K562 (cell line): ENCODE data around the gene BNIP3. TPM values are rescaled to one million over a fixed set of nuclear protein-coding genes. Genes with fewer than 3 reads are reported as not detected.

Experiments
- ATAC-seq: fragments of 200-7000 bp; cut with Tn5 transposase; 3 replicates; pipeline ENCODE4 v1.9.1; 2020; ENCODE audit warnings: moderate library complexity
- BruUV-seq: library from RNA; stranded (reverse); fragments of 400-500 nt; replicated peaks from 2 replicates; lab custom pipeline; 2021; lab: Mats Ljungman, UMichigan
- CTCF ChIA-PET: fragments of 300-600 bp; formaldehyde crosslinking; extraction: SDS; loops from one replicate; lab custom pipeline; 2021; ENCODE audit warnings: low intra/inter-chr PET ratio; lab: Yijun Ruan, JAX
- POLR2A ChIA-PET: fragments of 300-600, 350-650 bp; sonication (Branson Sonifier 250); formaldehyde crosslinking; extraction: SDS; loops from one replicate; lab custom pipeline; 2021; ENCODE audit warnings: antibody characterized with exemption, inconsistent platforms; lab: Yijun Ruan, JAX
- DNase-seq, 4 experiments: peaks; one replicate each; pipeline versions ENCODE4 v3.0.0 to v3.0.0-alpha.2; 2011 to 2018; ENCODE audit warnings: low spot score in 3 of 4, mixed read lengths in 3 of 4; ENCODE audit errors: extremely low read depth in 1 of 4
- FAIRE-seq: peaks from 2 replicates; lab custom pipeline; 2011; peaks lifted over from hg19 to GRCh38; lab: Jason Lieb, UNC
- H2AFZ ChIP-seq: 2 replicates; pipeline ENCODE4 v1.6.0; 2011; ENCODE audit warnings: low read depth, low read length, control low read depth, inconsistent platforms
- H3K27ac ChIP-seq: fragments of 200-600 bp; 3 replicates; pipeline ENCODE4 v1.8.0; 2011; ENCODE audit warnings: low read depth, mild to moderate bottlenecking, control low read depth, inconsistent platforms, low read length, moderate library complexity, mixed read lengths; ENCODE audit errors: extremely low read depth
- H3K27me3 ChIP-seq, 2 experiments: fragments of 300-600 bp in 1 of 2; 2 replicates in 1 of 2; 3 replicates in 1 of 2; pipeline versions ENCODE4 v1.6.0 to v1.8.0; 2011; ENCODE audit warnings: inconsistent platforms in 2 of 2, low read length in 2 of 2, mild to moderate bottlenecking in 1 of 2, mixed read lengths in 1 of 2, moderate library complexity in 1 of 2; ENCODE audit not compliant: control insufficient read depth in 2 of 2, insufficient read depth in 2 of 2
- H3K36me3 ChIP-seq: fragments of 300-600 bp; 3 replicates; pipeline ENCODE4 v1.8.0; 2011; ENCODE audit warnings: mild to moderate bottlenecking, low read length, inconsistent platforms; ENCODE audit not compliant: control insufficient read depth, insufficient read depth
- H3K4me1 ChIP-seq, 2 experiments: fragments of 200-600 bp in 1 of 2; replicated peaks in 1 of 2; 2 replicates in 1 of 2; 3 replicates in 1 of 2; pipeline versions ENCODE4 v1.5.1 to v1.8.0; 2011; ENCODE audit warnings: inconsistent platforms in 2 of 2, low read length in 2 of 2, mild to moderate bottlenecking in 1 of 2, mixed read lengths in 1 of 2, moderate library complexity in 1 of 2; ENCODE audit not compliant: control insufficient read depth in 2 of 2, insufficient read depth in 2 of 2
- H3K4me2 ChIP-seq: 2 replicates; pipeline ENCODE4 v1.6.1; 2011; ENCODE audit warnings: low read length, control low read depth, inconsistent platforms, mixed read lengths; ENCODE audit not compliant: insufficient read depth
- H3K4me3 ChIP-seq: fragments of 200-600 bp; sonication (generic), shearing (Covaris generic); 2 replicates; pipeline ENCODE4 v1.5.1; 2016; ENCODE audit warnings: control low read depth, inconsistent platforms
- H3K79me2 ChIP-seq: fragments of 200-600 bp; 3 replicates; pipeline ENCODE4 v1.8.0; 2011; ENCODE audit warnings: low read length, inconsistent platforms; ENCODE audit not compliant: control insufficient read depth, insufficient read depth
- H3K9ac ChIP-seq, 2 experiments: 2 replicates each; pipeline versions ENCODE4 v1.6.0 to v1.6.1; 2011; ENCODE audit warnings: low read depth in 2 of 2, low read length in 2 of 2, control low read depth in 1 of 2, inconsistent platforms in 1 of 2, mild to moderate bottlenecking in 1 of 2, mixed read lengths in 1 of 2; ENCODE audit not compliant: insufficient read depth in 1 of 2
- H3K9me1 ChIP-seq: one replicate; pipeline ENCODE4 v1.6.0; 2011; ENCODE audit warnings: inconsistent platforms, mild to moderate bottlenecking, low read length, moderate library complexity; ENCODE audit not compliant: control insufficient read depth, insufficient read depth
- H3K9me3 ChIP-seq: replicated peaks from 2 replicates; pipeline ENCODE4 v1.5.1; 2011; ENCODE audit warnings: low read depth, low read length, inconsistent platforms; ENCODE audit not compliant: control insufficient read depth, insufficient read depth
- H4K20me1 ChIP-seq: replicated peaks from 2 replicates; pipeline ENCODE4 v1.6.1; 2011; ENCODE audit warnings: low read length, inconsistent platforms, mixed read lengths; ENCODE audit not compliant: control insufficient read depth, insufficient read depth
- C11orf30 ChIP-seq: fragments of 450-650 bp; IDR thresholded peaks from 2 replicates; pipeline ENCODE4 v1.6.1; 2016; ENCODE audit warnings: low read depth, mild to moderate bottlenecking
- HMGN3 ChIP-seq: IDR thresholded peaks from 2 replicates; pipeline ENCODE4 v1.6.1; 2011; ENCODE audit warnings: borderline replicate concordance, low read depth, mild to moderate bottlenecking, mixed read lengths, low read length; ENCODE audit not compliant: insufficient read length; ENCODE audit errors: extremely low read depth
- IRF1 ChIP-seq: sonication (generic); formaldehyde crosslinking; IDR thresholded peaks from 2 replicates; pipeline ENCODE4 v1.8.0; 2022; ENCODE audit warnings: missing genetic modification reagents, mild to moderate bottlenecking, borderline replicate concordance
- MAFG ChIP-seq: fragments of 450-650 bp; conservative IDR thresholded peaks from 2 replicates; pipeline ENCODE4 v1.6.1; 2016; ENCODE audit warnings: missing genetic modification characterization, missing compliant biosample characterization
- MAFK ChIP-seq: IDR thresholded peaks from 2 replicates; pipeline ENCODE4 v1.6.1; 2011; ENCODE audit warnings: low read length, improper control_type of control experiment
- MCM3 ChIP-seq: fragments of 450-650 bp; IDR thresholded peaks from 2 replicates; pipeline ENCODE4 v1.6.1; 2016
- NFATC3 ChIP-seq: fragments of 450-650 bp; IDR thresholded peaks from 2 replicates; pipeline ENCODE4 v1.6.1; 2017; ENCODE audit warnings: mild to moderate bottlenecking
- PRDM10 ChIP-seq: fragments of 450-650 bp; IDR thresholded peaks from 2 replicates; pipeline ENCODE4 v1.6.1; 2018; ENCODE audit not compliant: partially characterized antibody
- PYGO2 ChIP-seq: fragments of 450-650 bp; IDR thresholded peaks from 2 replicates; pipeline ENCODE4 v1.6.1; 2016; ENCODE audit warnings: mild to moderate bottlenecking, missing genetic modification characterization, moderate library complexity, missing compliant biosample characterization
- RBM39 ChIP-seq: fragments of 200-400 bp; formaldehyde crosslinking; optimal IDR thresholded peaks from 2 replicates; pipeline ENCODE3; 2018; ENCODE audit warnings: low read depth, low read length
- RCOR1 ChIP-seq, 2 experiments: IDR thresholded peaks; 2 replicates each; pipeline ENCODE4 v1.6.1; 2012; ENCODE audit warnings: low read depth in 2 of 2, low read length in 2 of 2, borderline replicate concordance in 1 of 2, improper control_type of control experiment in 1 of 2
- SRSF9 ChIP-seq: fragments of 200-400 bp; formaldehyde crosslinking; IDR thresholded peaks from 2 replicates; pipeline ENCODE4 v1.6.1; 2017; ENCODE audit warnings: low read depth, low read length, borderline replicate concordance
- YBX1 ChIP-seq: fragments of 450-650 bp; IDR thresholded peaks from 2 replicates; pipeline ENCODE4 v1.7.1; 2016; ENCODE audit warnings: mild to moderate bottlenecking
- ZNF316 ChIP-seq: fragments of 450-650 bp; IDR thresholded peaks from 2 replicates; pipeline ENCODE4 v1.6.1; 2016
- ZNF449 ChIP-seq: fragments of 250-450 bp; sonication (Bioruptor Pico); IDR thresholded peaks from 2 replicates; pipeline ENCODE4 v1.8.0; 2022; ENCODE audit warnings: moderate library complexity, mild to moderate bottlenecking, inconsistent platforms
- WGBS: fragments of 100-300 bp; shearing (Covaris generic); methylation state at CpG from one replicate; pipeline ENCODE4 v1.1.6; 2016; ENCODE audit warnings: low coverage, mixed read lengths; ENCODE audit not compliant: insufficient coverage; ENCODE audit errors: missing lambda C conversion rate; 5-methylcytosine and 5-hydroxymethylcytosine counted together
- in situ Hi-C: fragments of 300-500 bp; cut with MboI; formaldehyde crosslinking; loops from 4 replicates; pipeline ENCODE4 v1.15.0; 2018; ENCODE audit warnings: inconsistent platforms, mixed read lengths
- intact Hi-C: fragments of 100-400 bp; cut with micrococcal nuclease; formaldehyde crosslinking; loops from 2 replicates; pipeline ENCODE4 v1.14.2; 2022
- polyA plus RNA-seq, 8 experiments: library from polyadenylated mRNA; depleted of rRNA in 4 of 8; stranded (reverse) in 5 of 8; unstranded in 3 of 8; fragments of >200 nt; fragmentation: Nextera tagmentation in 2 of 8; fragmentation: Illumina TruSeq in 1 of 8; extraction: Ambion mirVana in 2 of 8; extraction: Trizol in 1 of 8; gene quantifications; 2 replicates each; pipeline versions ENCODE4 v1.2.1 to v1.2.3, GENCODE V29; 2011 to 2014; ENCODE audit warnings: inconsistent platforms in 1 of 8, missing spikeins in 1 of 8
- total RNA-seq, 7 experiments: library from RNA; depleted of rRNA in 6 of 7; stranded (reverse); fragments of >200 nt in 6 of 7; fragmentation: Illumina TruSeq in 2 of 7; extraction: Trizol in 2 of 7; gene quantifications; 2 replicates each; pipeline versions ENCODE4 v1.2.1 to v1.2.3, GENCODE V29; 2011 to 2021; ENCODE audit warnings: low replicate concordance in 1 of 7

Gene BNIP3
- total and polyA plus RNA-seq, 9 of the 15 experiments (the other 6 are each of a cell fraction or from before 2014, with no cell fraction given) = 9.2 to 119 (median 42.2) TPM

- peak overlapping the region; percentile 60; the same call in 2 of the 3 replicates for H3K27ac ChIP-seq
- FAIRE-seq = peak; percentile 81
- BruUV-seq = no TSS peak
- H2AFZ ChIP-seq = no peak overlapping the region
- in situ Hi-C loops (no loop called here), intact Hi-C loops (no loop called here)
- peaks cover 4% of the 10 kb centered on the region; the same call in 1 of the 2 replicates for H4K20me1 ChIP-seq
- peak; percentile 69 for ATAC-seq
- ChIA-PET CTCF (no interaction called here), POLR2A (interaction anchor here (2.4 kb wide), 1 partner anchor 32 kb away, joined by 14 read pairs; no protein-coding TSS in a partner anchor)
- no peaks in the 10 kb centered on the region; a peak in 1 of 5 replicates for H3K27me3 ChIP-seq
- H3K4me3 ChIP-seq = no peak overlapping the region
- WGBS = 52% methylated on average over 18 of the region's 18 CpGs
- peaks cover 36 to 55% of the 10 kb centered on the region in 2 experiments; a peak in 4 of 5 replicates for H3K4me1 ChIP-seq
- H3K79me2 ChIP-seq = peaks cover 100% of the 10 kb centered on the region
- peaks cover 29% of the 10 kb centered on the region; the same call in 1 of the 3 replicates for H3K36me3 ChIP-seq
- no peaks in the 10 kb centered on the region for H3K9me1 ChIP-seq
- peak overlapping the region in 1 of 2 experiments; percentile 86; a peak in 3 of 4 replicates for H3K9ac ChIP-seq
- peak overlapping the region; percentile 59 for H3K4me2 ChIP-seq
- peak in 2 of 4 experiments; percentile 37 to 42 for DNase-seq
- H3K9me3 ChIP-seq = peaks cover 2% of the 10 kb centered on the region; the same call in 1 of the 2 replicates
- TF ChIP-seq RCOR1 (IDR thresholded peaks at IDR 0.05; ENCODE audit: borderline replicate concordance in 1 of 2, low read depth in 2 of 2, low read length in 2 of 2) (no peak; a peak in 1 of 4 replicates), C11orf30 (peak; percentile 85), NFATC3 (no peak), MCM3 (no peak), ZNF449 (CRISPR knock-in tag) (no peak), ZNF316 (peak; percentile 87), RBM39 (no peak), IRF1 (CRISPR knock-in tag) (no peak), PRDM10 (peak; percentile 16), MAFG (tag) (peak; percentile 87), YBX1 (no peak), SRSF9 (no peak), MAFK (peak; percentile 55; the same call in 1 of the 2 replicates), PYGO2 (tag) (no peak), HMGN3 (no peak)
Observed at GRCh38 chr10:131928248-131929095, 53.3 kb downstream of the BNIP3 start.
